ENCODE data around the gene FDXR.

GRCh38 chr17:74819801-74820436, 52.9 kb downstream of the FDXR start:
- TF ChIP-seq CTCF (IDR thresholded peaks at IDR 0.05; ENCODE audit: low read depth, low read length, missing input control) (no peak), MAX (IDR thresholded peaks at IDR 0.05) (no peak), ZBTB33 (IDR thresholded peaks at IDR 0.05) (no peak), TAF1 (conservative IDR thresholded peaks at IDR 0.05) (no peak), RAD21 (IDR thresholded peaks at IDR 0.05) (no peak), JUND (IDR thresholded peaks at IDR 0.05) (no peak)

Data from liver (tissue), 3 donors.